ENCODE results near the gene MYH9. TPM values are rescaled to one million over a fixed set of nuclear protein-coding genes. Genes with fewer than 3 reads are reported as not detected.

Gene MYH9
- total and polyA plus RNA-seq, 5 experiments from 2014 or later, result 51.2 to 718 (median 389) TPM

DNA sequence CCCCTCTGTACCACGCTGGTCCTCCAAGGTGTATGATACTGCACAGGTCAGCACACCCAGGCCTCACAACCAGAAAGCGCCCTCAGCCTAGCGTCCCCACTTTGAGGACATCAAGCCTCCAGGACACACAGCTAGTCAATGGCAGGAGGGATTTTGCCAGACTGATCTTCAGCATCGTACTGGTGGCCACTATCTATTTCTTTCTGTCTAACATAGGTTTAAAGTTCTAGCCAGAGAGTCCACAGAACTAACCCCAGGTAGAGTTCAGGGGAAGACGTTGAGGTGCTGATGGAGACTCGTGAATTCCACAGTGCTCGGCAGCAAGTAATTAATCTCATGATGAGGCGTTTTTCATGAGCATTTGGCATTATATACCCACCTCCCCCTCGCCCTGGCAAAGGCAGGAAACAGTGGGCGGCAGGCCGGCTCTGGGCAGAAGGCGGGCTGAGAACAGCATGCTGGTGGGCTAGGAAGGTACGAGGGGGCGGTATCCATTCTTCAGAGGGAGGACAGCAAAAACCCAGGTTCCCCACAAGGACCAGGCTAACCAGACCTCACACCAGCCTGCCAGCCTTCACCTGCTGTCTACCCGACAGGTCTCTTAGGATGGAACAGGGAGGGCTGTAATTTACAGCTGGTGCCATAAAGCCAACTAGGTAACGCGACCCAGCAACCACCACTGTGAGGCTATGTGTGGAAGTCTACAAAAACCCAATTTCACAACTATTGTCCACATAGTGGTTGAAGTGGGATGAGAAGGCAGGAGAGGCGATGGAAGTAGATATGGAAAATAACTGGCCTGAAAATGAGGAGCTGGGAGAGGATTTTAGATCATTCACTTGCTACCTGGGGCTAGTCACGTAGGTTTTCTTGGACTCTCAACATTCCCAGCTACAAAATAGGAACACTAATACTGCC, 18.5 kb downstream of the MYH9 start:
- DNase-seq, result peak in 3 of 10 donors; percentile 50 to 54 (median 51)
- peak in 1 of 2 donors; percentile 5 for ATAC-seq
- Mint-ChIP-seq H3K4me1 (peaks cover 58 to 99% (median 96%) of the 10 kb centered on the region in 4 donors), H3K27me3 (no peaks in the 10 kb centered on the region), H3K27ac (peak overlapping the region; percentile 90 to 99 (median 96)), H3K9me3 (no peaks in the 10 kb centered on the region), H3K4me3 (peak overlapping the region; percentile 80 to 98 (median 92)), H3K36me3 (peaks cover 0 to 34% (median 4%) of the 10 kb centered on the region in 3 donors)
- POLR2A ChIA-PET, result interaction anchor here (0.7 to 51.6 kb wide), 8 partner anchors 2 to 112 kb away, joined by 3 to 2215 read pairs (median 4); partner anchors contain the start of genes MYH9 and TXN2

DNA sequence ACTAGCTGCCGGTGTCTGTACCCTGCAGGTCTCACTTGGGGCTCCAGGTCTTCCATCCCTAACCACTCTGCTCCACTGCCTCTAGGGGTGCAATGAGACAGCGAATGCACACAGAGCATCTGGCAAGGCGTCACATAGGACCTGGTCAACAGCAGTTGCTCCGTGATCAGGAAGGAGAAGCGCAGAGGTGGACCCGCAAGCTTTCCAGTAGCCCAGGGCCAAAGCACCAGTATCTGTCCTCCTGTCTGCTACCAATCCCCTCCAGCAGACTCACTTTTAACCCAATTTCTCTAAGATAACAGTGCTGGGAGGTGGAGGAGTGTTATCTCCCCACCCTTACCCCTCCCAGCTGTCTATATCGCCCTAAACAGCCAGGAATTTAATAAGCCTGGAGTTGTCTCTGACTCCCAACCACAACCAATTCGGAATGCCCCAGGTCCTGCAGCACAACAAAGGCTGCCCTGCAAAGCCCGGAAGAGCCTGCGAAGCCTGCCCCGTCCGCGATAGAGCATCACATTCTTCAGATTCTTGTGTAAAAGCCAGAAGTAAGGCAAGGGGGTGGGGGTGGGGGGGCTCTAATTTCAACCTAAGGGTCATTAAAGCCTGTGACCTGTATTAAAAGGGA, 19.3 kb downstream of the MYH9 start:
- no peak for DNase-seq
- no peaks in the 10 kb centered on the region for H3K27me3 Mint-ChIP-seq
- peak overlapping the region; percentile 90 to 99 (median 96) for H3K27ac Mint-ChIP-seq
- H3K9me3 Mint-ChIP-seq, result no peaks in the 10 kb centered on the region
- H3K4me1 Mint-ChIP-seq, result peaks cover 62 to 99% (median 97%) of the 10 kb centered on the region in 4 donors
- peak overlapping the region; percentile 77 to 98 (median 91) for H3K4me3 Mint-ChIP-seq
- POLR2A ChIA-PET, result interaction anchor here (0.7 to 51.6 kb wide), 5 partner anchors 1 to 94 kb away, joined by 3 to 2215 read pairs (median 4); partner anchors contain the start of gene MYH9
- H3K36me3 Mint-ChIP-seq, result peaks cover 0 to 37% (median 4%) of the 10 kb centered on the region in 3 donors
- no peak for ATAC-seq

DNA sequence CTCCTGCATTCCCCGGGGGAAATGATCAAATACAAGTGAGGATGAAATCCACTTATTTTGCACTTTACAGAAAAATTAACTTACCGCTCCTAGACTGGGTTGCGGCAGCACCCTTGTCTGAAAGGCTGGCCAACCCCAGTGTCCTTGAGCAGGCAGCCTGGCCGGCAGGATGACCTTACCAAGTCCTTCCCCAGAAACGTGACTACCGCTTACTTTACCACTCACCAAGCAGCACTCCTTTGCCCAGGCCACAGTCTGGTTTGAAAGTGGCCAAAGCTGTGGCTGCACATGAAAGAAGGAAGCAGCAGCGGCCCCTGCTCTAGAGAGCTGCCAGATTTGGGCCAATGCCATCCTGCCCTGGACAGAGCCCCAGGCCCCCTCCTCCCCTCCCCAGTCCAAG, 20.3 kb downstream of the MYH9 start:
- Mint-ChIP-seq H3K27ac (peak overlapping the region; percentile 90 to 99 (median 96)), H3K36me3 (peaks cover 0 to 36% (median 4%) of the 10 kb centered on the region in 3 donors), H3K27me3 (no peaks in the 10 kb centered on the region), H3K4me1 (peaks cover 63 to 99% (median 97%) of the 10 kb centered on the region in 4 donors), H3K4me3 (peak overlapping the region; percentile 66 to 96 (median 86)), H3K9me3 (no peaks in the 10 kb centered on the region)
- DNase-seq, result no peak
- no peak for ATAC-seq
- POLR2A ChIA-PET, result interaction anchor here (0.9 to 51.6 kb wide), 4 partner anchors 0 to 39 kb away, joined by 3 to 2215 read pairs (median 1118); partner anchors contain the start of gene MYH9

DNA sequence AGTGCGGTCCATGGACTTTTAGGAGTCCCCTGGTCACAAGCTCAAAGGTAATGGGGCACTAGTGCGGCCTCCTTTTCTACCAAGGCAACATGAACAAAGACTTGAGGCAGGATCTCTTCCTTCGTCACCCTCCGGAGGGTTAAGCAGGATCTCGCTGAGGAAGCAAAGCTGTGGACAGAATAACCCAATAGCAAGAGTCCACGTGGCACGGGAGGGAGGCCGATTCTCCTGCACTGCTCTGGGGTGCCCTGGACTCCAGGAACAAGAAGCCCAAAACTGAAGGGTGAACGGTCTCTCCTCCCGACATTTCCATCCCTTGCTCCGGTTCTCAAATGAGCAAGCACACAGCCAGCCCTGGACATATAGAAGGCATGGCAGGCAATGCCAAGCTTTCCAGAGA, 20.7 kb downstream of the MYH9 start:
- Mint-ChIP-seq H3K27ac (peak overlapping the region; percentile 90 to 99 (median 96)), H3K27me3 (no peaks in the 10 kb centered on the region), H3K4me3 (peak overlapping the region; percentile 66 to 96 (median 86)), H3K36me3 (peaks cover 0 to 33% (median 4%) of the 10 kb centered on the region in 3 donors), H3K9me3 (no peaks in the 10 kb centered on the region), H3K4me1 (peaks cover 64 to 99% (median 97%) of the 10 kb centered on the region in 4 donors)
- ATAC-seq (no peak), DNase-seq (no peak)
- POLR2A ChIA-PET, result interaction anchor here (0.6 to 51.6 kb wide), 4 partner anchors 1 to 105 kb away, joined by 5 to 2215 read pairs (median 1118); partner anchors contain the start of gene MYH9

DNA sequence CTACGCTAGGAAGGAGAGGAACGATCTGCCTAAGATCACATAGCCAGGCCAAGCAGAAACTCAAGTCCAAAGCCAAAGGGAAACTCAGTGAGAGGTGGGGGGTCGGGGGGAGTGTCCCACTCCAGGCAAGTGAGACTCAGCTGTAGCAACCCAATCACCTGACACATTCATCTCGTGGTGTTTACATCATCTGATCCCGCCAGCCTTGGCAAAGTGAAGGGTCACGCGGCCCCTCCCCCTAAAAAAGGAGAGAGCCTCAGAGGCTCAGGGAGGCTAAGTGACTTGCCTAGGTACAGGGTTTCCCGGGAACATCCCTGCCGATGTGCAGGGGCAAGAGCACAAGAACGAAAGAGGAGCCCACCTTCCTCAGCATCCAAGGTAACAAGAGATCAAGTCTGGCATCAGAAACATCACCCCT, 21.5 kb downstream of the MYH9 start:
- H3K4me3 Mint-ChIP-seq, result peak overlapping the region; percentile 66 to 96 (median 86)
- H3K9me3 Mint-ChIP-seq, result no peaks in the 10 kb centered on the region
- peaks cover 0 to 34% (median 3%) of the 10 kb centered on the region in 3 donors for H3K36me3 Mint-ChIP-seq
- DNase-seq (no peak), ATAC-seq (no peak)
- POLR2A ChIA-PET, result interaction anchor here (0.8 to 51.6 kb wide), 5 partner anchors 1 to 44 kb away, joined by 3 to 2215 read pairs (median 20); partner anchors contain the start of gene MYH9
- H3K27ac Mint-ChIP-seq, result peak overlapping the region; percentile 90 to 99 (median 96)
- peaks cover 65 to 99% (median 97%) of the 10 kb centered on the region in 4 donors for H3K4me1 Mint-ChIP-seq
- H3K27me3 Mint-ChIP-seq, result no peaks in the 10 kb centered on the region

DNA sequence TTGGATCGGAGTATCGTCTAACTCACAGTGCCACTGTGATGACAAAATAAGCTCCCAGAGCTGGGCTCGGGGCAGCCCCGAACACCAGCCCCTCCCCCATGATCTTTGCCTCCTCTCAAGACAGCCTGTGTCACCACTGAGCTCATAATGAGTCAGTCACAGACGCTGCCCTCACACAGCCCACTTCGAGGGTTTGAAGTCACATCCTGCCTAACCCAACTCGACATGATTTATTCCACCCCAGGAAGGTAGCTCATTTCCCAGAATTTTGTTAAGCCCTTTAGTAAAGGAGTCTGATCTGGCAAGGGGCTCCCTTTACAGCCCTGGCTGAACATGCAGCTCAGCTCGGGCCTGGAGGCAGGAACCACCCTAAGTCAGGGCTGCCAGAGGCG, 22.8 kb downstream of the MYH9 start:
- peak; percentile 76 to 94 for ATAC-seq
- Mint-ChIP-seq H3K4me3 (peak overlapping the region; percentile 50 to 94 (median 80)), H3K4me1 (peaks cover 58 to 99% (median 97%) of the 10 kb centered on the region in 4 donors), H3K27me3 (no peaks in the 10 kb centered on the region), H3K9me3 (no peaks in the 10 kb centered on the region), H3K27ac (peak overlapping the region; percentile 90 to 98 (median 96)), H3K36me3 (peaks cover 0 to 42% (median 3%) of the 10 kb centered on the region in 3 donors)
- DNase-seq, result peak; percentile 65 to 93 (median 86)
- POLR2A ChIA-PET, result interaction anchor here (0.6 to 51.6 kb wide), 8 partner anchors 3 to 117 kb away, joined by 3 to 2215 read pairs (median 7); partner anchors contain the start of genes MYH9 and TXN2

DNA sequence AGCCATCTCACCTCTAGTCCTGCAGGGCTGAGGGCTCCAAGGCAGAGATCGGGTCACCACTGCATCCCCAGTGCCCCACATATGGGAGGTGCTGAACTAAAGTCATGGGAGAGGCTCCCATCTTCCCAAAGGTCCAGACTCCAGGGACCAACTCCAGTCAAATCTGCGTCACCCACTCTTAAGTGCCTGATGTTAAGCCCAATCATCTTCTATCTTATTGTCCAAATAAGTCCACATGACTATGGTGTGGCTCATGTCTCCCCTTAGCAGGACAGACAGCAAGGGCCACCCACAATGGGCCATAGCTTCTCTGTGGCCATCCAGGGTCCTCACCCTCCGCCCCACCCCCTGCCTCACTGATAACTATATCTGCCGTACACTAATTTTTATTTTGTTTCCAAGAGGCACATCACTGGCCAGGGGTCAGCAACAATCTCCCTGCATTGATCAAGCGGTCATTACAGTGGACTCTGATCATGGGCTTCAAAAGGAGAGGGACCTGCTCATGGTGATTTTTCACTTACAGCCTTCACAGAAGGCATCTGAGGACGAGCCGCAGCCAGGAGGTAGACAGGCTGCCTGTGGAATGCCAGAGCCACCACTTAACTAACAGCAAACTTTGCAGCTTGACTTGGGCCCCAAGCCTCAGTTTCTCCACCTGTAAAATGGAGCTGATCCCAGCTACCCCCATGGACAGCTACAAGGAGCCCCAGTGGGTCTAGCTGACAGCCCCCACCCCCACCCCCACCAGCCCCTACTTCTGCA, 23.3 kb downstream of the MYH9 start:
- H3K9me3 Mint-ChIP-seq, result no peaks in the 10 kb centered on the region
- no peaks in the 10 kb centered on the region for H3K27me3 Mint-ChIP-seq
- DNase-seq (no peak), ATAC-seq (no peak)
- peaks cover 58 to 99% (median 97%) of the 10 kb centered on the region in 4 donors for H3K4me1 Mint-ChIP-seq
- H3K4me3 Mint-ChIP-seq, result peak overlapping the region; percentile 50 to 94 (median 80)
- peaks cover 0 to 42% (median 3%) of the 10 kb centered on the region in 3 donors for H3K36me3 Mint-ChIP-seq
- H3K27ac Mint-ChIP-seq, result peak overlapping the region; percentile 90 to 98 (median 96)
- POLR2A ChIA-PET, result interaction anchor here (0.6 to 51.6 kb wide), 8 partner anchors 3 to 117 kb away, joined by 3 to 2215 read pairs (median 7); partner anchors contain the start of genes MYH9 and TXN2

DNA sequence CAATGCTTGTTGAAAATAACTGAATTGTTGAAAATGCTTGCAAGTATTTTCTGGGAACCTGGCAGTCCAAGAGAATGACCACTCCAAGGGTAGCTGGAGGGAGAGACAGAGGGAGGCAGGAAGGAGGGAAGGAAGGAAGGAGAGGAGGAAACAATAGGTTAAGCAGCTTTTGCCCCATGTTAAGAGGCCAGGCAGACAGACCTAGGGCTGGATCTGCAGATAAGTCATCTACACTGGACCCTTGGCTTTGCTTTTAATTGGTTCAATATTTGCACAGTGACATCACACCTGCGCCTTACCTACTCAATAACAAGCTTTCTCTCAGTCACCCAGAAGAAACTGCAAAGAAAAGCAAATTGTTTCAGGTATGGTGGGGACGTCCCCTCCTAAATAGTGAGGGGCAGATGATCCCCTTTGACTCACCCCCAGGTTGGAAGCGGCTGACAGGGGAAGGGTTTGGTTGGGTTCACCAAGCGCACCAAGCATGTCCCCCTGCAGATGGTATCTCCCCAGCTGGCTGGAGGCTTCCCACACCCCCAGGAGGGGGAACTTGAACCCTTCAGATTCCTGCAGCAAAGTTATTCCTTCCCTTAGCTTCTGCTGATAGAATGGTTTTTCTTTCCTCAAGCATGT, 24.3 kb downstream of the MYH9 start:
- POLR2A ChIA-PET, result interaction anchor here (0.6 to 51.6 kb wide), 4 partner anchors 4 to 43 kb away, joined by 3 to 2215 read pairs (median 1110); partner anchors contain the start of gene MYH9
- no peaks in the 10 kb centered on the region for H3K27me3 Mint-ChIP-seq
- H3K36me3 Mint-ChIP-seq, result peaks cover 0 to 48% (median under 1%) of the 10 kb centered on the region in 3 donors
- ATAC-seq (no peak), DNase-seq (no peak)
- H3K27ac Mint-ChIP-seq, result peak overlapping the region; percentile 90 to 98 (median 96)
- peak overlapping the region; percentile 52 to 94 (median 80) for H3K4me3 Mint-ChIP-seq
- H3K4me1 Mint-ChIP-seq, result peaks cover 59 to 100% (median 98%) of the 10 kb centered on the region in 4 donors
- no peaks in the 10 kb centered on the region for H3K9me3 Mint-ChIP-seq

DNA sequence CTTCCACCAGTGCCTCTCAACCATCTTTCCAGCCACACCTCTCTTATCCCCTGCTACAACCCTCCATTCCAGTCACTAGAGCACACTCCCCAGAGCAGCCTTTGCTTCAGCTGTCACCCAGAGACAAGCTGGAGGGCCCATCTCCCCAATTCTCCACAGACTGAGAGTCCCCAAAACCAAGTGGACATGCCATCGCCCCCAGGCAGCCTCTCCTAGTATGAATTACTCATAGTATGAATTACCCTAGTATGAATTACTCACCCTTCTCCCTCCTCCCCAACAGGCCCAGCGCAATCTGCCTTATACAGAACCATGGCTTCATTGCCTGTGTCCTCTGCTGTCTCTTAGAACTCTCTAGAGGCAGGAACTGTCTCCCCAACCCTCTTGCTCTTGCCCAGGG, 24.8 kb downstream of the MYH9 start:
- Mint-ChIP-seq H3K9me3 (no peaks in the 10 kb centered on the region), H3K27me3 (no peaks in the 10 kb centered on the region), H3K4me1 (peaks cover 57 to 99% (median 97%) of the 10 kb centered on the region in 4 donors), H3K27ac (peak overlapping the region; percentile 90 to 98 (median 96)), H3K36me3 (peaks cover 0 to 49% (median 0%) of the 10 kb centered on the region in 3 donors), H3K4me3 (peak overlapping the region; percentile 52 to 94 (median 79))
- POLR2A ChIA-PET, result interaction anchor here (50.0 to 51.6 kb wide), 2 partner anchors 5 to 7 kb away, joined by 2215 read pairs; partner anchors contain the start of gene MYH9
- ATAC-seq, result no peak
- no peak for DNase-seq

DNA sequence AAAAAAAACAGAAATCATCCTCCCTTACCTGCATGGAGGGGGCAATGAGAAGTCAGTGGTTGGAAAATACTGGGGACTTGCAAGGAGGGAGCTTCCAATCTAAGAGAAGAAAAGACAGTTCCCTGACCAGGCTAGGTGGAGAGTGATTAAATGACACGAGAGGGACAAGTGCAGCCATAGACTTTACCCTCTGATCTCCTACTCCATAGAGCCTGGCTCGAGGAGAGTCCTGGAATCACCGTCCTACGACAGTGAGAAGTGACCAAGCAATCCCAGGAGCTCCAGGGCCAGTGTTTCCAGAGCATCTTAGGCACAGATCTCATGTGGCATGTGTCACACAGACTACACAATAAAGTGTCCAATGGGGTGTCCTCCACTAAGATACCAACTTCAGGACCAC, 25.7 kb downstream of the MYH9 start:
- ATAC-seq (no peak), DNase-seq (no peak)
- POLR2A ChIA-PET, result interaction anchor here (1.0 to 51.6 kb wide), 4 partner anchors 6 to 104 kb away, joined by 4 to 2215 read pairs (median 1110); partner anchors contain the start of gene MYH9
- H3K9me3 Mint-ChIP-seq, result no peaks in the 10 kb centered on the region
- H3K27ac Mint-ChIP-seq, result peak overlapping the region; percentile 90 to 98 (median 96)
- H3K4me1 Mint-ChIP-seq, result peaks cover 59 to 99% (median 97%) of the 10 kb centered on the region in 4 donors
- H3K36me3 Mint-ChIP-seq, result peaks cover 0 to 50% (median 0%) of the 10 kb centered on the region in 3 donors
- H3K4me3 Mint-ChIP-seq, result peak overlapping the region; percentile 12 to 94 (median 74)
- H3K27me3 Mint-ChIP-seq, result no peaks in the 10 kb centered on the region
